GM15510 (cell line): Measurements from ENCODE around the gene SERINC2.

Experiments
- POLR2A ChIP-seq: IDR thresholded peaks from 3 replicates; pipeline ENCODE4 v1.6.1; 2011; ENCODE audit warnings: borderline replicate concordance; ENCODE audit not compliant: insufficient read length; ENCODE audit errors: extremely low read depth

SERINC2 gene

DNA sequence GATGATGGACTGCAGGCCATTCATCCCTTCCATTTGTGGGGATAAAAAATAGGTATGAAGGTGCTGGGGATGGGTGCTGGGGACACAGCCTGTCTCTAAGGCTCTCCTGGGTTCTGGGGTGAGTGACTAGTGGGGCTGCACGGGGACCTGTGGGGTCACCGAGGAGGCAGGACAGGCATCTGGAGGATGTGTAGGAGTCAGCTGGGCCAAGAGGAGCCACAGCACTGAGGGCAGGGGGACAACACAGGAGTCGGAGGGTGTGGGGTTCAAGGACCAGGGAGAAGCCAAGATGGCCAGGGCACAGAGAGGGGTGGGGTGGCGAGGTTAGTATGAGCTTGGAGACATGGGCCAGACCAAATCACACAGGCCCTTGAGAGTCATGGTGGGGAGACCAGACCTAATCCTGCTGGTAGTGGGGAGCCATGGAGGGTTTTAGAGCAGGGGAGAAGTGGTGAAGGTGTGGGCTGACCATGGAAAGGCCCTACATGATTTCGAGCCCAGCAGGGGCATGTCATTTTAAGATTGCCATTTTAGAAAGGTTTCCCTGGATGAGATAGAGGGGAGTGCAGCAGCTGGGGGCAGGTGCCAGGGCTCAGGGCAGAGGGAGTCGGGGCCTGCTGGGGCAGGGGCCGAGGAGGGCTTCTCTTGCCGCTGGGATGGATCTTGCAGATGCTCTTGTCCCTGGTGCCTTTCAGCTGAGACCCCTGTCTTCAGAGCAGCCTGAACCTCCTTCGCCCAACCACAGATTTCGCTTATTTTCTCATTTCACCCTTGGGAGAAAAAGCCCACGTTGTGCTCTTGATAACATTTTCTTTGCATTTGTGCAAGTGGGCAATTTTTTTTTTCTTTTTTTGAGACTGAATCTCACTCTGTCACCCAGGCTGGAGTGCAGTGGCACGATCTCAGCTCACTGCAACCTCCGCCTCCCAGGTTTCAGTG lies 22.7 kb downstream of the SERINC2 start:
- no peak for TF ChIP-seq POLR2A

DNA sequence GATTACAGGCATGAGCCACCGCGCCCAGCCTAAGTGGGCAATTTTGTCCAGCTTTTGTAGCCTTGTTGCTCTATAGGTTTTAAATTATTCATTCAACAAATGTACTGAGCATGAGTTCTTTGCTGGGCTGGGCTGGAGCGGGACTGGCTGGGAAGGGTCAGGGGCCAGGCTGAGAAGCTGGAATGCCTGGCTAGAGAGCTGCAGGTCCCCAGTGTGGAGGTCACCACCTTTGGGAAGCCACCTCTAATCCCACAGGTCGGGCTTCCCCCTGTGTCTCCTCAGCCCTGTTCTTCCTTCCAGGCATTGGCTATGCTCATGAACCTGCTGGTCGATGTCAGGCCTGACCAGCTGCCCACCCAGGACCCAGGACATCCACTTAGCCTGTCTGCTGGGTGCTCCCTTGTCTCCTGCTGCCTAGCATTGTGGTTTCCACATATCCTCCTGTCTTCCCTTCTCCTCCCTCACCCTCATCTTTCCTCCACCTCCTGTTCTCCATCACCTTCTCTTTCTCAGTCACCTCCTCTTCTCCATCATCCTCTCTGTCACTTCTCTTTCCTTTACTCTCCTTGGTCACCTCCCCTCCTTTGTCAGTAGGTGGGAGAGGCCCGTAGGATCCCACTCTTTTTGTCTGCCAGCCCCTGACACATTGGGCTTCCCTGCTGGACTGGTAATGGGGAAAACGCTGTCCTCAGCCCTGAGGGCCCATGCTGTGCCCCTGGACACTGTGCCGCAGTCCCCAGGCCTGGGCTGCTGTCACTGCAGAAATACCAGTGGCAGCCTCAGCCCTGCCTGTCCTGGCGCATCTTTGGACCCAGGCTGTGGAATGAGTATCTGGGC lies 23.8 kb downstream of the SERINC2 start:
- TF ChIP-seq POLR2A: no peak

DNA sequence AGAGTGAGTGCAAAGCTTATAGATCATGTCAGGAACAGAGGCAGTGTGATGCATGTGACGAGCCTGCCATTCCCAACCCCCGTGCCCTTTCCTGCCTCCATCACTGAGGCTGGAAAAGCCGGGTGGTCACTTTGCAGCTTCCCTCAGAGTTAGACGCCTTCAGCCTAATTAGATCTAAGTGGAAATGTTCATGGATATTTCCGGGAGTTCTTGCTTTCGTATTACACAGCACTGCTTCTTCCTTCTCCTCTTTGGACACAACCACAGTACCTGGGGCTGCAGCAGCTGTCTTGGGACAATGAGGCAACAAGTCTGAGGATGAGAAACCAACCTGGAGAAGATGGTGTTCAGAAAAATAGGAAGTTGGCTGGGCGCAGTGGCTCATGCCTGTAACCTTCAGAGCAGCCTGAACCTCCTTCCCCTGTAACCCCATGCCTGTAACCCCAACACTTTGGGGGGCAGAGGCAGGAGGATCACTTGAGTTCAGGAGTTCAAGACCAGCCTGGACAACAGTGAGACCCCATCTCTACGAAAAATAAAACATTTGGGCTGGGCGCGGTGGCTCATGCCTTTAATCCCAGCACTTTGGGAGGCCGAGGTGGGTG lies 24.5 kb downstream of the SERINC2 start:
- TF ChIP-seq POLR2A: no peak

DNA sequence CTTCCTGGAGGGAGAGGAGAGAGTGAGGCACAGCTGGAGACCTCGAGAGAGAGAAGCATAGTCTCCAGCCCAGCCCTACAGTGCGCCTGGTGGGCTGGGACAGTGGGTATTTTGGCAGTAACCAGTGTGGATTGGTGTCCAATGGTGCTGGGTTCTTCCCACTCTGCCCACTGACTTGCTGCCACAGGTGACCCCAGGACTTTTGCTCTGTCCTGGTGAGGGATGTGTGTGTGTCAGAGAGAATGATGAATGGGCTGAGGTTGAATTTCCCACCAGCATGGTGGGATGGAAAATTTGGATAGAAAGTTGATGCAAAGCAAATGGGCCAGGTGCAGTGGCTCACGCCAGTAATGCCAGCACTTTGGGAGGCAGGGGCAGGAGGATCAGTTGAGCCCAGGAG lies 26.3 kb downstream of the SERINC2 start:
- TF ChIP-seq POLR2A: no peak

DNA sequence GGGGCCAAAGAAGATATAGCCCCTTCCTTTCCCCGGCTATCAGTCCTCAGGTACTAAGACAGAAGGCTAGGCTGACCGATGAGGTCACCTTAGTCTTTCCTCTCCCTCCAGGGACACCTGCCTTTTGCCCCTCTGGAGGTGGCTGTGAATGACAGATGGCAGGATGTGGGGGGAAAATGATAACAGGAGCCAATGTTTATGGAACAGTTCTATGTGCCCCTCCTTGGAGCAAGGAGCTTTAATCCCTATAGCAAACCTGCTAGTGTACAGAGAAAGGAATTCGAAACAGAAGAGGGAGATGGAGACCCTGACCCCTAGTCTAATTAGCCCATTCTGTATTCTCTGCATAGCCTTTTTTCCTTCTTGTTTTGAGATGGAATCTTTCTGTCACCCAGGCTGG lies 28.1 kb downstream of the SERINC2 start:
- TF ChIP-seq POLR2A: no peak

DNA sequence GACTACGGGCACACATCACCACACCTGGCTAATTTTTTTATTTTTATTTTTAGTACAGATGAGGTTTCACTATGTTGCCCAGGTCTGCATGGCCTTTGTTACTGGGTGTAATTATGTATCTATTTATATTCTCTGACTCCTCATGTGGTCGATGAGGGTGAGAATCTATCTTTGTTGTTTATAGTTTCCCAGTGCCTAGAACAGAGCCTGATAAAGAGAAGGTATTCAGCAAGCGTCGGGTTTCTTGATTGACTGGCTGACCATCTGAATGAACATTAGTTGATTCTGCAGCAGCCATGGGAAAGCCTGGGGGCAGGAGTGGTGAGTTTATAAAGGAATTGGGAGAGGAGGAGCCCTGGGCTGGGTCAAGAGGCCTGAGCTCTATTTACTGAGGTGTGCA lies 28.5 kb downstream of the SERINC2 start:
- TF ChIP-seq POLR2A: no peak

DNA sequence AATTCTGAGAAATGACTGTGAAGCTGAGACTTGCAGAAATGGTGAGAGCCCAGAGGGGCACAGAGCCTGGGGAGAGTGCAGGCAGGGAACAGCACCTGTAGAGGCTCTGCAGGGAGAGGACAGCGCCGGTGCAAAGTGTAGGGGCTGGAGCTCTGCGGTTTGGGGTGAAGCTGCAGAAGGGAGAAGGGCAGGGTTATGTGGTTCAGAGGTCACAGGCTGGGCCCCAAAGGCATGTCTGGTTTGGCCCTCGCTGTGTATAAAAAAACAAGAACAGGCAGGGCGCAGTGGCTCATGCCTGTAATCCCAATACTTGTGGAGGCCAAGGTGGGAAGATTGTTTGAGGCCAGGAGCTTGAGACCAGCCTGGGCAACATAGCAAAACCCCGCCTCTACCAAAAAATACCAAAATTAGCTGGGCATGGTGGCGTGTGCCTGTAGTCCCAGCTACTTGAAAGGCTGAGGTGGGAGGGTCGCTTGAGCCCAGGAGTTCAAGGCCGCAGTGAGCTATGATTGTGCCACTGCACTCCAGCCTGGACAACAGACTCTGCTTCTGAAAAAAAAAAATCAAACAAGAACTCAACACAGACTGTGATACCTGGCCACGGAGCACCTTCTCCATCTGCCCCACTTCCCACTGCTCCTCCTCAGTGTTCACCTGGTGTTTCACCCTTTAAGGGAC lies 29.1 kb downstream of the SERINC2 start:
- TF ChIP-seq POLR2A: no peak

DNA sequence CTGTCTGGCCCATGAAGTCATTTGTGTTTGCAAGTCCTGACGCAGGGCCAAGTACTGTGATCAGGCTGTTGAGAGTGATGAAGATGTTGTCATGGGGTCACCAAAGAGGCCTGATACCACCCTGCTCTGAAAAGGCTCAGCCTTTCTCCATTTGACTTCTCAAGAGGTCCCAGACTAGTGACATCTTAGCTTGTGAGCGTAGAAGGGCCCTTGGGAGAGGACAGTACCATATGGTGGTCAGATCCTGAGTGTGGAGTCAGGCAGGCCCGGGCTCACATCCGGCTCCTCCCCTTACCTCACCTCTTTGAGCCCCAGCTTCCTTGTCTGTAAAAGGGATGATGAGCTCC lies 29.6 kb downstream of the SERINC2 start:
- TF ChIP-seq POLR2A: no peak

DNA sequence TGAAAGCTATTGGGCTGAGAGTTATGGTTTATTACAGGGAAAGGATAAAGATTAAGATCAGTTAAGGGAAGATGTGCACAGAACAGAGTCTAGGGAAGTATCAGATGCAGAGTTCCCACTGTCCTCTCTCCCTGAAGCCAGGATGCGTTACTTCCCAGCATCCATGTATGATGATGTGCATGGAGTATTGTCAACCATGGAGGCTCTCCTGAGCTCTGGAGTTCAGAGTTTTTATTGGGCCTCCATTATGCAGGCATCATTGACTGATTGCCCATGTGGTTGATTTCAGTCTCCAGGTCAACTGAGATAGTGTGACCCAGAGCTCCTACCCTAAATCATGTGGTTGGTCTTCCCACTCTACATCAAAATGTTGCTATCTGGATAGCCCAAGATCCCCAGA lies 30.7 kb downstream of the SERINC2 start:
- no peak for TF ChIP-seq POLR2A

DNA sequence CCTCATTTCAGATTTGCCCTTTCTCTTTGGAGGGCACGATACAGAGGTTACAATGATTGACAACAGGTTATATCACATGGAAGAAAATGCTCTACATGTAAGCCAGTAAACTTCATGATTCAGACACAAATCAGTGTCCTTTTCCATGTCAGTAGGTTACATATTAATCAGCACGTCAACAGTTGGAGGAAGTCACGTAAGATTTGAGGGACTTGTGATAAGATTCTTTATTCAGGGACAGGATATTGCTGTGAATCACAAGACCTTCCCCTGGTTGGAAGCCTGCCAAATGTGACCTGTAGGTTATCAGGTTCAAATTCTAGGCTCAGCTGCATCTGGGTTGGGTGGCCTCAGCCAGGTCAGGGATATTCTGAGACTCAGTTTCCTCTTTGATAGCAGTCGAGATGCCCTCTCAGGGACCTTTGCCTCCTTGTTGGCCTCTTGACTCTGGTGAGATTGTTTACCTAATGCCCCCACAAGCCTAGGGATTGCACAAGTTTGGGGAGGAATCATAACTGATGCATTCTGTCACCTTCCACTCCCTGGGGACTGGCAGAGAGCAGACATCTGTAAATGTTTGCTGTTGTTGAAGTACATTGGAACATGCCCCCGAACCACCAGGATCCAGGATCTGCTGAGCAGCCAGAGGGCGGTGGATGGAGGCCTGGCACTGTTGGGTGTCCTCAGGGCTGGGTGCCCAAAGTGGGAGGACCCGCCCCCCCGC lies 31.9 kb downstream of the SERINC2 start:
- no peak for TF ChIP-seq POLR2A

DNA sequence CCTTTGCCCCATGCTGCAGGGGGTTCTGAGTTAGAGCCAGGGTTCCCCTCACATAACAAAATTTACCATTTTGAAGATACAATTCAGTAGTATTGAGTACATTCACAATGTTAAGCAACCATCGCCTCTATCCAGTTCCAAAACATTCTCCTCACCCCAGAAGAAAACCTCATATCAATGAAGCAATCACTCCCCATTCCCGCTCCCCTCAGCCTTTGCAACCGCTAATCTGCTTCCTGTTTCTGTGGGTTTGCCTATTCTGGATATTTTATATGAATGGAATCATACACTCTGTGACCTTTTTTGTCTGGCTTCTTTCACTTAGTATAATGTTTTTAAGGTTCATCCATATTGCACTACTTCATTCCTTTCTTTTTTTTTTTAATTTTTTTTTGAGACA lies 32.9 kb downstream of the SERINC2 start:
- no peak for TF ChIP-seq POLR2A

DNA sequence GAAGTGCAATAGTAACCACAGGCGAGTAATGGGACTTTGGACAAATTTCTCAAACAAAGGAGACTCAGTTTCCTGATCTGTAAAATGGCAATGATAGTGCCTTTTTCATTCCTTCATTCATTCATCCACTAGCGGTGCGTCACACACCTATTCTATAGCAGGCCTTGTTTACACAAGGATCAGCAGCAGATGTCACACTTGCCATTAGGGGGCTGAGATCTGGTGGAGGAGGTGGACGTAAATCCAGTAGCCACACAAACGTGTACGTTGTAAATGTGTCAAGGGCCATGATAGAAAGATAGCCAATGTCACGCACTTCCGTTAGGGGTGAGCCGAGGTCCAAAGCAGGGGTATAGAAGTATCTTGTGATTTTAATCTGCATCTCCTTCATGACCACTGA lies 34.2 kb downstream of the SERINC2 start:
- TF ChIP-seq POLR2A: no peak

DNA sequence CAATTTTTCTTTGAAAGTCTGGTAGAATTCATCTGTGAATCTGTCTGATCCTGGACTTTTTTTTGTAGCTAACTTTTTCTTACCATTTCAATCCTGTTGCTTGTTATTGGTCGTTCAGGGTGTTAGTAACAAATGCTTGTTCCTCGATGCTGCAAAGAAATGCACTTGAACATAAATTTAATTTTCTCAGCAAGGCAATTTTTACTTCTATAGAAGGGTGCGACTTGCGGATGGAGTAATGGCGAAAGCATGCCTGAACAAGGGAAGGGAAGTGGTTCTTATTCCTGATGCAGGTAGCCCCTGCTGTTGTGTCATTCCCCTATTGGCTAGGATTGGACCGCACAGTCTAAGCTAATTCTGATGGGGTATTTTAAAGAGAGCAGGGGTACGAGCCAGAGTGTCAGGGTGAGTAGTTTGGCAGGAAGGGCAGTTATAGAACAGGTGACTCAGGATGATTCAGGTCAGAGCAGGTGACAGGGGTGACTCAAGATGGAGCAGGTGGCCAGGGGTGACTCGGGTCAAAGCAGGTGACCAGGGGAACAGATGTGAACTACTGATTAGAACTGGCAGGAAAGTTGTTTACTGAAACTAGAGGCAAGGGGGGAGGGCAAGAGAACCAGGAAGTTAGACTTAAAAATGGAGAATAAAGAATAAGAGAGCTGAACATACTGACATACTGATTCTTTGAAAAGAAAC lies 40.5 kb downstream of the SERINC2 start:
- no peak for TF ChIP-seq POLR2A

DNA sequence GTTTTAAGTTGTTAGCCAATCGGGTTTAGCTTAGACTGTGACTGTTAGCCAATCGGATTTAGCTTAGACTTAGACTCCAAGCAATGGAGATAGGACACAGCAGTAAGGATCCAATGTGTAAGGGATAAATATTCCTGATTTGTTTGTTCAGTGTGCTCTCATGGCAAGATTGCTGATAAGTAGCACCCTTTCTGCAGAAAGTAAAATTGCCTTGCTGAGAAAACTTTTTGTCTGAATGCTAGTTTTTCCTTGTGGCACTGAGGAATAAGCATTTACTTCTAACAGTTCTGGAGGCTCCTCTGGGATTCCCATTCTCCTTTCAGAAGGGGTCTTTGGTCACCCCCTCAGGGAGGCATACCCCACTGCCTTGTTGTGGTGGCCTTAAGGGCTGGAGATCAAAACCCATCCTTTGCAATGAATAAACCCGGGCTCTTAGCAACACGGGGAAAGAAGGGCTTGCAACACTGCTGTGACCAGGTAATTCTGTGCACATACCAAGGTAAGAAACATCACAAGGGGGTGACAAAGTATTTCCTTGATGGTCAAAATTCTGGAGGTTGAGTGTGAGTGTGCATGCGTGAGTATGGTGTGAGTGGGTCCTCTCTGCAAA lies 45.4 kb downstream of the SERINC2 start:
- no peak for TF ChIP-seq POLR2A

DNA sequence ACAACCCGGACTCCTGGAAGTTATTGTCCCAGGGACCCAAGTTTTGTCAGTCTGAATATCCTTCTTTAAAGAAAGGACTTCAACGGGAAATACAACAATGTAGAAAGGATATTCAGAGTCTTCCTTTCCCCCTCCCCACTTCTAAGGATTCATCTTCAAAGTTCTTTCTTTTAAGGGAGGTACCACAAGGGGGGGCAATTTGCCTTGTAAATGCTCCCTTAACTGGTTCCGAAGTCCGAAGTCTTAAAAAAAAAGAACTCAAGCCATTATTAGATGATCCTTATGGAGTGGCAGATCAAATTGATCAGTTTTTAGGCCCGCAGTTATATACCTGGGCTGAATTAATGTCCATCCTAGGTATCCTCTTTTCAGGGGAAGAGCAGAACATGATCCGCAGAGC lies 47.0 kb downstream of the SERINC2 start:
- no peak for TF ChIP-seq POLR2A
